EH (cell line): ENCODE results near the gene CDC42BPG.

Source experiments
- DNase-seq: peaks from one replicate; pipeline ENCODE4 v3.0.0-alpha.2; 2015; ENCODE audit warnings: low read depth

Gene CDC42BPG

GRCh38 chr11:64804346-64805210 lies 39.9 kb downstream of the CDC42BPG start:
- no peak for DNase-seq

GRCh38 chr11:64803846-64804345 lies 40.6 kb downstream of the CDC42BPG start:
- DNase-seq: no peak

GRCh38 chr11:64803158-64803845 lies 41.2 kb downstream of the CDC42BPG start, which contains the start of gene MAP4K2:
Gene MAP4K2, minus strand, starts transcription at chr11:64803214. Its CDS starts 65 bp downstream, at chr11:64803149.
- peak; percentile 89 for DNase-seq

- no peak for DNase-seq
These were observed 41.9 kb downstream of the CDC42BPG start for GRCh38 chr11:64802370-64803157.

GRCh38 chr11:64801561-64802369 lies 42.7 kb downstream of the CDC42BPG start:
- DNase-seq: no peak

- no peak for DNase-seq
These were observed 43.3 kb downstream of the CDC42BPG start for GRCh38 chr11:64801158-64801464.

GRCh38 chr11:64800303-64801157 lies 43.9 kb downstream of the CDC42BPG start:
- DNase-seq: no peak

GRCh38 chr11:64799623-64800302 lies 44.7 kb downstream of the CDC42BPG start:
- no peak for DNase-seq

GRCh38 chr11:64799256-64799622 lies 45.2 kb downstream of the CDC42BPG start:
- DNase-seq: no peak

GRCh38 chr11:64796757-64797541 lies 47.5 kb downstream of the CDC42BPG start:
- no peak for DNase-seq

- no peak for DNase-seq
These were observed 48.3 kb downstream of the CDC42BPG start for GRCh38 chr11:64796047-64796756.

- no peak for DNase-seq
These were observed 49.9 kb downstream of the CDC42BPG start for GRCh38 chr11:64794526-64794925.

GRCh38 chr11:64793271-64794160 lies 50.9 kb downstream of the CDC42BPG start:
- no peak for DNase-seq

GRCh38 chr11:64792482-64792881 lies 52.0 kb downstream of the CDC42BPG start:
- no peak for DNase-seq

GRCh38 chr11:64791781-64792291 lies 52.6 kb downstream of the CDC42BPG start:
- no peak for DNase-seq

- DNase-seq: no peak
These were observed 54.0 kb downstream of the CDC42BPG start for GRCh38 chr11:64790205-64791095.
